Endothelial cell of umbilical vein (primary cell): Measurements from ENCODE around the gene RPS6KA5. TPM values are rescaled to one million over a fixed set of nuclear protein-coding genes. Genes with fewer than 3 reads are reported as not detected.

Experiments
- BruUV-seq: library from RNA; stranded (reverse); fragments of 400-500 nt; replicated peaks from 2 replicates; lab custom pipeline; 2021; lab: Mats Ljungman, UMichigan
- CTCF ChIA-PET: fragments of 300-600, 350-600 bp; sonication (Branson Sonifier 250); formaldehyde crosslinking; loops from one replicate; lab custom pipeline; 2021; ENCODE audit warnings: antibody characterized with exemption, inconsistent platforms; lab: Charles Lee
- POLR2A ChIA-PET: fragments of 300-600, 350-600 bp; sonication (Branson Sonifier 250); formaldehyde crosslinking; loops from one replicate; lab custom pipeline; 2021; ENCODE audit warnings: antibody characterized with exemption, inconsistent platforms; lab: Charles Lee
- DNase-seq: peaks from one replicate; pipeline ENCODE4 v3.0.0-alpha.2; 2011; ENCODE audit warnings: low read depth, low spot score
- FAIRE-seq: peaks from 2 replicates; lab custom pipeline; 2011; peaks lifted over from hg19 to GRCh38; lab: Jason Lieb, UNC
- H2AFZ ChIP-seq: 2 replicates; pipeline ENCODE4 v1.6.0; 2012; ENCODE audit warnings: low read depth, low read length, control low read depth, inconsistent platforms
- H3K27ac ChIP-seq: 2 replicates; pipeline ENCODE4 v1.5.1; 2011; ENCODE audit warnings: low read depth, mild to moderate bottlenecking, control low read depth, low read length, moderate library complexity; ENCODE audit not compliant: insufficient read depth
- H3K27me3 ChIP-seq, 2 experiments: 2 replicates each; pipeline versions ENCODE4 v1.6.0 to v1.6.1; 2011; ENCODE audit warnings: low read length in 2 of 2, mixed read lengths in 1 of 2; ENCODE audit not compliant: control insufficient read depth in 2 of 2, insufficient read depth in 2 of 2
- H3K36me3 ChIP-seq, 2 experiments: 2 replicates in 1 of 2; 3 replicates in 1 of 2; pipeline ENCODE4 v1.5.1; 2011; ENCODE audit warnings: low read length in 2 of 2, mild to moderate bottlenecking in 1 of 2, moderate library complexity in 1 of 2; ENCODE audit not compliant: control insufficient read depth in 2 of 2, insufficient read depth in 2 of 2; ENCODE audit errors: extremely low read depth in 1 of 2
- H3K4me1 ChIP-seq: 3 replicates; pipeline ENCODE4 v1.5.1; 2011; ENCODE audit warnings: mild to moderate bottlenecking, low read length; ENCODE audit not compliant: control insufficient read depth, insufficient read depth; ENCODE audit errors: extremely low read depth
- H3K4me2 ChIP-seq: 2 replicates; pipeline ENCODE4 v1.6.1; 2011; ENCODE audit warnings: low read length, control low read depth, mixed read lengths; ENCODE audit not compliant: insufficient read depth
- H3K4me3 ChIP-seq, 3 experiments: fragments of 200-600 bp in 1 of 3; sonication (generic), shearing (Covaris generic) in 1 of 3; replicated peaks in 1 of 3; 2 replicates each; pipeline ENCODE4 v1.5.1; 2011 to 2016; ENCODE audit warnings: control low read depth in 3 of 3, low read length in 3 of 3, mild to moderate bottlenecking in 2 of 3, inconsistent platforms in 1 of 3, low read depth in 1 of 3, moderate library complexity in 1 of 3; ENCODE audit not compliant: insufficient read depth in 1 of 3
- H3K79me2 ChIP-seq: 2 replicates; pipeline ENCODE4 v1.6.0; 2012; ENCODE audit warnings: low read length, inconsistent platforms; ENCODE audit not compliant: control insufficient read depth, insufficient read depth
- H3K9ac ChIP-seq: replicated peaks from 2 replicates; pipeline ENCODE3; 2011; ENCODE audit warnings: low read length, control low read depth; ENCODE audit not compliant: insufficient read depth; ENCODE audit errors: extremely low read depth
- H3K9me1 ChIP-seq: replicated peaks from 3 replicates; pipeline ENCODE4 v1.6.0; 2011; ENCODE audit warnings: mild to moderate bottlenecking, low read length; ENCODE audit not compliant: control insufficient read depth, insufficient read depth; ENCODE audit errors: extremely low read depth
- H3K9me3 ChIP-seq: replicated peaks from 2 replicates; pipeline ENCODE4 v1.5.1; 2012; ENCODE audit warnings: low read length, inconsistent platforms; ENCODE audit not compliant: control insufficient read depth, insufficient read depth
- H4K20me1 ChIP-seq: replicated peaks from 2 replicates; pipeline ENCODE3; 2011; ENCODE audit warnings: mild to moderate bottlenecking, low read length; ENCODE audit not compliant: control insufficient read depth, insufficient read depth; ENCODE audit errors: extremely low read depth
- CTCF ChIP-seq, 2 donors: IDR thresholded peaks; 1 replicate in 1 of 2; 2 replicates in 1 of 2; pipeline ENCODE4 v1.5.1; 2011; ENCODE audit warnings: low read length in 2 of 2, mild to moderate bottlenecking in 2 of 2, moderate library complexity in 2 of 2, control low read depth in 1 of 2, inconsistent platforms in 1 of 2, low read depth in 1 of 2; ENCODE audit not compliant: insufficient read depth in 1 of 2; ENCODE audit errors: extremely low read depth in 1 of 2
- EZH2 ChIP-seq: IDR thresholded peaks from 2 replicates; pipeline ENCODE4 v1.6.1; 2012; ENCODE audit warnings: borderline replicate concordance, low read depth, mild to moderate bottlenecking, moderate library complexity, low read length, inconsistent platforms; ENCODE audit not compliant: severe bottlenecking
- FOS ChIP-seq: IDR thresholded peaks from 2 replicates; pipeline ENCODE4 v1.6.1; 2011; ENCODE audit warnings: mild to moderate bottlenecking, low read length, moderate library complexity, borderline replicate concordance; ENCODE audit not compliant: insufficient read depth
- GATA2 ChIP-seq: IDR thresholded peaks from 2 replicates; pipeline ENCODE4 v1.7.0; 2011; ENCODE audit warnings: low read depth, mild to moderate bottlenecking, moderate library complexity, mixed read lengths, low read length; ENCODE audit not compliant: insufficient read length, insufficient read depth
- JUN ChIP-seq: IDR thresholded peaks from 2 replicates; pipeline ENCODE4 v1.6.1; 2011; ENCODE audit warnings: borderline replicate concordance, low read depth; ENCODE audit not compliant: insufficient read length, insufficient read depth
- MAX ChIP-seq: IDR thresholded peaks from 2 replicates; pipeline ENCODE4 v1.6.1; 2011; ENCODE audit not compliant: insufficient read depth, insufficient read length
- MYC ChIP-seq: IDR thresholded peaks from one replicate; pipeline ENCODE4 v1.6.1; 2011; ENCODE audit warnings: mild to moderate bottlenecking, low read depth, low read length
- POLR2A ChIP-seq: IDR thresholded peaks from 2 replicates; pipeline ENCODE4 v1.6.1; 2012; ENCODE audit warnings: low read depth, mild to moderate bottlenecking, control low read depth, low read length
- POLR2AphosphoS5 ChIP-seq: IDR thresholded peaks from 2 replicates; pipeline ENCODE4 v1.6.1; 2012; ENCODE audit warnings: low read depth, mild to moderate bottlenecking, control low read depth, low read length, moderate library complexity; ENCODE audit not compliant: insufficient read depth
- dilution Hi-C: fragments of 300-500 bp; cut with MboI; formaldehyde crosslinking; loops from one replicate; pipeline ENCODE4 v1.15.0; 2019; ENCODE audit warnings: low sequenced_read_pairs; ENCODE audit not compliant: extremely low pct_ligation_motif_present
- intact Hi-C: fragments of 100-400 bp; cut with micrococcal nuclease; formaldehyde crosslinking; loops from one replicate; pipeline ENCODE4 v1.10.0; 2022
- polyA plus RNA-seq, 4 experiments: library from polyadenylated mRNA; depleted of rRNA in 3 of 4; stranded (reverse) in 3 of 4; unstranded in 1 of 4; fragments of >200 nt; gene quantifications; 2 replicates each; pipeline versions ENCODE4 v1.2.1 to v1.2.3, GENCODE V29; 2011 to 2012; ENCODE audit warnings: missing spikeins in 1 of 4
- total RNA-seq: library from RNA; stranded (reverse); gene quantifications from 2 replicates; pipeline ENCODE4 v1.2.3, GENCODE V29; 2021

Gene RPS6KA5
- total and polyA plus RNA-seq, 2 donors (not counting 3 experiments of a cell fraction or from before 2014, with no cell fraction given) = 2.9 to 5.4 TPM

- ChIA-PET POLR2A (no interaction called here), CTCF (interaction anchor here (1.0 to 2.0 kb wide), 4 partner anchors 9 to 161 kb away, joined by 3 to 5 read pairs (median 4); no protein-coding TSS in a partner anchor)
- BruUV-seq = no TSS peak
- Histone ChIP-seq H3K27ac (no peak overlapping the region), H3K27me3 (no peaks in the 10 kb centered on the region), H3K79me2 (no peaks in the 10 kb centered on the region), H3K9me1 (no peaks in the 10 kb centered on the region), H3K4me2 (no peak overlapping the region), H3K9ac (no peak overlapping the region), H3K4me3 (no peak overlapping the region), H3K4me1 (no peaks in the 10 kb centered on the region), H3K9me3 (no peaks in the 10 kb centered on the region), H2AFZ (no peak overlapping the region), H3K36me3 (no peaks in the 10 kb centered on the region), H4K20me1 (no peaks in the 10 kb centered on the region)
- intact Hi-C loops = no loop called here
- dilution Hi-C loops = no loop called here
- TF ChIP-seq POLR2AphosphoS5 (no peak), JUN (no peak), GATA2 (no peak), FOS (no peak), MYC (no peak), EZH2 (no peak), CTCF (IDR thresholded peaks at IDR 0.05; ENCODE audit: extremely low read depth in 1 of 2, insufficient read depth in 1 of 2, low read depth in 1 of 2, low read length in 2 of 2) (no peak), POLR2A (no peak), MAX (no peak)
- DNase-seq = no peak
- peak; percentile 62 for FAIRE-seq
Observed at GRCh38 chr14:91012045-91012444, 48.4 kb downstream of the RPS6KA5 start.
